DND-41 (cell line): ENCODE results near the gene DUSP2.

Experiments used
- ATAC-seq: fragments of 200-7000 bp; cut with Tn5 transposase; 3 replicates; pipeline ENCODE4 v1.9.1; 2021; ENCODE audit warnings: low read depth; ENCODE audit not compliant: insufficient read depth
- DNase-seq: peaks from one replicate; pipeline ENCODE4 v3.0.0-alpha.2; 2020
- H2AFZ ChIP-seq: 2 replicates; pipeline ENCODE4 v1.6.0; 2012; ENCODE audit warnings: low read depth, low read length
- H3K27ac ChIP-seq: 2 replicates; pipeline ENCODE4 v1.5.1; 2012; ENCODE audit warnings: low read length, inconsistent platforms
- H3K27me3 ChIP-seq: fragments of 200-600 bp; sonication (generic); 2 replicates; pipeline ENCODE4 v1.6.0; 2012; ENCODE audit warnings: low read length, mild to moderate bottlenecking, inconsistent platforms; ENCODE audit not compliant: insufficient read depth, poor library complexity
- H3K36me3 ChIP-seq: 2 replicates; pipeline ENCODE4 v1.5.1; 2012; ENCODE audit warnings: low read length, inconsistent platforms; ENCODE audit not compliant: insufficient read depth
- H3K4me1 ChIP-seq: 2 replicates; pipeline ENCODE4 v1.5.1; 2012; ENCODE audit warnings: mild to moderate bottlenecking, low read length; ENCODE audit not compliant: insufficient read depth
- H3K4me2 ChIP-seq: 2 replicates; pipeline ENCODE4 v1.6.0; 2012; ENCODE audit warnings: mild to moderate bottlenecking, moderate library complexity, low read length, inconsistent platforms; ENCODE audit not compliant: insufficient read depth
- H3K4me3 ChIP-seq, 2 experiments: fragments of 200-600 bp in 1 of 2; shearing (Covaris generic) in 1 of 2; 2 replicates each; pipeline ENCODE4 v1.5.1; 2012 to 2016; ENCODE audit warnings: inconsistent platforms in 2 of 2, low read length in 2 of 2, mild to moderate bottlenecking in 2 of 2, low read depth in 1 of 2, moderate library complexity in 1 of 2
- H3K79me2 ChIP-seq: 2 replicates; pipeline ENCODE4 v1.6.0; 2012; ENCODE audit warnings: low read length, inconsistent platforms; ENCODE audit not compliant: insufficient read depth
- H3K9ac ChIP-seq: 2 replicates; pipeline ENCODE4 v1.6.0; 2012; ENCODE audit warnings: low read depth, mild to moderate bottlenecking, inconsistent platforms, low read length, moderate library complexity
- H3K9me3 ChIP-seq: 2 replicates; pipeline ENCODE4 v1.5.1; 2012; ENCODE audit warnings: low read length, moderate library complexity, mild to moderate bottlenecking, inconsistent platforms; ENCODE audit not compliant: insufficient read depth, severe bottlenecking
- H4K20me1 ChIP-seq: 2 replicates; pipeline ENCODE4 v1.6.0; 2012; ENCODE audit warnings: low read length; ENCODE audit not compliant: insufficient read depth
- CTCF ChIP-seq: IDR thresholded peaks from 2 replicates; pipeline ENCODE4 v1.5.1; 2012; ENCODE audit warnings: borderline replicate concordance, low read length, moderate library complexity, mild to moderate bottlenecking; ENCODE audit not compliant: poor library complexity, severe bottlenecking; ENCODE audit errors: extremely low read depth
- EZH2 ChIP-seq: IDR thresholded peaks from 3 replicates; pipeline ENCODE4 v1.6.1; 2012; ENCODE audit warnings: borderline replicate concordance, low read depth, mild to moderate bottlenecking, moderate library complexity, low read length, inconsistent platforms; ENCODE audit not compliant: severe bottlenecking

Gene DUSP2

GRCh38 chr2:96186562-96186961, 41.3 kb upstream of the DUSP2 start:
- H3K9ac ChIP-seq: no peak overlapping the region
- no peaks in the 10 kb centered on the region for H3K9me3 ChIP-seq
- H3K79me2 ChIP-seq: no peaks in the 10 kb centered on the region
- no peak for ATAC-seq
- no peak overlapping the region for H3K4me2 ChIP-seq
- no peak overlapping the region for H3K27ac ChIP-seq
- no peaks in the 10 kb centered on the region for H3K4me1 ChIP-seq
- TF ChIP-seq CTCF (no peak), EZH2 (no peak)
- peaks cover 7% of the 10 kb centered on the region; the same call in 1 of the 2 replicates for H4K20me1 ChIP-seq
- no peak for DNase-seq
- no peak overlapping the region for H2AFZ ChIP-seq
- no peak overlapping the region for H3K4me3 ChIP-seq
- H3K27me3 ChIP-seq: no peaks in the 10 kb centered on the region
- H3K36me3 ChIP-seq: peaks cover 68% of the 10 kb centered on the region

- no peak for ATAC-seq
- no peak overlapping the region for H2AFZ ChIP-seq
- H3K4me1 ChIP-seq: no peaks in the 10 kb centered on the region
- no peak overlapping the region for H3K4me2 ChIP-seq
- no peaks in the 10 kb centered on the region for H3K9me3 ChIP-seq
- peaks cover 7% of the 10 kb centered on the region; the same call in 1 of the 2 replicates for H4K20me1 ChIP-seq
- H3K9ac ChIP-seq: no peak overlapping the region
- no peak overlapping the region for H3K4me3 ChIP-seq
- no peaks in the 10 kb centered on the region for H3K27me3 ChIP-seq
- H3K79me2 ChIP-seq: no peaks in the 10 kb centered on the region
- H3K36me3 ChIP-seq: peaks cover 58% of the 10 kb centered on the region
- no peak overlapping the region for H3K27ac ChIP-seq
- DNase-seq: no peak
- TF ChIP-seq EZH2 (no peak), CTCF (no peak)
Observed at GRCh38 chr2:96185516-96185915, 40.3 kb upstream of the DUSP2 start.

GRCh38 chr2:96184989-96185388, 39.7 kb upstream of the DUSP2 start:
- TF ChIP-seq EZH2: no peak
- no peak for TF ChIP-seq CTCF
- no peak overlapping the region for H3K27ac ChIP-seq
- no peaks in the 10 kb centered on the region for H3K79me2 ChIP-seq
- no peaks in the 10 kb centered on the region for H3K4me1 ChIP-seq
- no peak overlapping the region for H2AFZ ChIP-seq
- no peaks in the 10 kb centered on the region for H3K9me3 ChIP-seq
- peaks cover 52% of the 10 kb centered on the region for H3K36me3 ChIP-seq
- DNase-seq (no peak), ATAC-seq (no peak)
- H3K4me2 ChIP-seq: no peak overlapping the region
- H4K20me1 ChIP-seq: peaks cover 7% of the 10 kb centered on the region; the same call in 1 of the 2 replicates
- no peak overlapping the region for H3K4me3 ChIP-seq
- no peak overlapping the region for H3K9ac ChIP-seq
- H3K27me3 ChIP-seq: no peaks in the 10 kb centered on the region

- Histone ChIP-seq H3K27ac (no peak overlapping the region), H3K9ac (no peak overlapping the region), H3K36me3 (peaks cover 45% of the 10 kb centered on the region), H3K79me2 (no peaks in the 10 kb centered on the region), H3K4me2 (no peak overlapping the region), H3K4me3 (no peak overlapping the region), H3K27me3 (no peaks in the 10 kb centered on the region), H3K4me1 (no peaks in the 10 kb centered on the region), H2AFZ (no peak overlapping the region), H3K9me3 (no peaks in the 10 kb centered on the region), H4K20me1 (peaks cover 7% of the 10 kb centered on the region; the same call in 1 of the 2 replicates)
- DNase-seq: no peak
- no peak for ATAC-seq
- TF ChIP-seq CTCF: no peak
- TF ChIP-seq EZH2: no peak
Observed at GRCh38 chr2:96184188-96184587, 38.9 kb upstream of the DUSP2 start.
